ENCODE results near the gene NID1.

The NID1 gene

DNA sequence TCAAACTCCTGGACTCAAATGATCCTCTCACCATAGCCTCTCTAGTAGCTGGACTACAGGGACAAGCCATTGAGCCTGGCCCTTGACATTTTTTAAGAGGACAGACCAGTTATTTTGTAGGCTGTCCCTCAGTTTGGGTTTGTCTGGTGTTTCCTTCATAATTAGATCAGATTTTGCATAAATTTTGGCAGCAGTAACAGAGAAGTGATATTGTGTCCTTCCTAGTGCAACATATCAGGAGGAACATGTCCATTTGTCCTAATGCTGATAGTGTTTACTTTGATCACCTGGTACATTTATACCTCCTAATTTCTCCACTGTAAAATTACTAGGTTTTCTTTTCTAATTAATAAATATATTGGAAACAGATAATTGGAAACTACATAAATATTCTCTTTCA is 5.9 kb upstream of the NID1 start:
- intact Hi-C loops (cut with DNase I) = no loop called here
- no peak for DNase-seq

GRCh38 chr1:236069796-236070195 is 4.9 kb upstream of the NID1 start:
- DNase-seq = no peak
- intact Hi-C loops (cut with DNase I) = no loop called here

- no peak for DNase-seq
- intact Hi-C loops (cut with DNase I) = no loop called here
These were observed 3.1 kb upstream of the NID1 start for GRCh38 chr1:236067854-236068454.

GRCh38 chr1:236066828-236067386 is 2.0 kb upstream of the NID1 start:
- peak in 2 of 10 donors; percentile 17 to 22 for DNase-seq
- intact Hi-C loops (cut with DNase I) = no loop called here

- no peak for DNase-seq
- intact Hi-C loops (cut with DNase I) = no loop called here
These were observed 1.2 kb upstream of the NID1 start for GRCh38 chr1:236066054-236066453.

DNA sequence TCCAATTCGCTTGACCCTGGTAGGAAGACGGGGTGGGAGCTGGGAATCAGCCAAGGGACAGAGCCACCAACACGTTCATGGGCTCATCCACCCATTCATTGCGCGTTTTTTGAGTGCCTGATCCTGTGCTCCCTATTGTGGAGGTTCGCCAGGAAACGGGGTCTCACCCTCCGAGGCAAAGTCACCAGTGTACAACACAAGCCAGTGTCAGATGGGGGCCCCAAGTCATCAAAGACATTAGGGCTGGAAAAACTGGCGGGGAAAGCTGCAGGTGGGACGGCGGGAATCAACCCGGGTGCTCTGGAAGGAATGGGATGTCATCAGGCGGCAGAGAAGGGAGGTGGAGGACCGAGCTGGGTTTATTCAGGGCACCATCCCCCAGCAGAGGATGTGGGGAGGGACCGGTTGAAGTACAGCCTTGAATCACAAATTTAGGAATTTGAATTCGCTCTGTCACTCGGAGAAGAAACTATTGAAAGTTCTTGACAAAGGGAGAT is 667 bp upstream of the NID1 start:
- intact Hi-C loops (cut with DNase I) = no loop called here
- DNase-seq = no peak

DNA sequence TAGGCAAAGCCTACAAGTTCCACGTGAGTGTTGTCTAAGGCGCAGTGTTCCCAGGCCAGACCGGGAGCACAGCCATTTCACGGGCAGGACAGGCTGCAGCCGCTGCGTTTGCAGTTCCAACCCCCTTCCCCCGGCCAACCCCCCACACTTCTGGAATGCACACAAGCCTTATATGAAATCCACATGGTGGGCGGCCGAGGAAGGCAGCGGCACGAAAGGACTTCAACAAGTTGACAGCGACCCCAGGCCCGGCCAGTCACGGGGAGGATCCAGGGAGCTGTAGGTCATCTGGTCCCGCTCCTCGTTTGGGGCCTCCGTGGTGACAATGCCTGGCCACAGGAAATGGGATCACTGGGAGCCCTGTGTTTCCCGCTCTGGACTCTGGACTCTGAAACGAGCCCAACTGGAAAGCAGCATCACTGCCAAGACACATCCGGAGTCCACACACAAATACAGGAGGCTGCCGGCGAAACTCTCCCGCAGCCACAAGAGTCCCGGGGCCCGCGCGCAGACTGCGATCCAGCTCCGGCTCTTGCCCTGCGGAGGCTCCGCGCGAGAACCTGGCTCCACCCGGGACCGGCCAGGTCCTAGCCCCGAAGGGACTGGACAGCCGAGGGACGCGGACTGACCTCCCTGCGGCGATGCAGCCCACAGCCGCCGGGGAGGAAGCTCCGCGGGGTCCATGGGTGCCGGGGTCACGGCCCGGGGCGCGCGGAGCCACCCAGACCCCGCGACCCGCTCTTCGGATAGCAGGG is 794 bp downstream of the NID1 start:
- intact Hi-C loops (cut with DNase I) = no loop called here
- DNase-seq = peak in 3 of 10 donors; percentile 12 to 72 (median 16)

- DNase-seq = no peak
- intact Hi-C loops (cut with DNase I) = no loop called here
These were observed 1.4 kb downstream of the NID1 start for GRCh38 chr1:236063551-236063918.

DNA sequence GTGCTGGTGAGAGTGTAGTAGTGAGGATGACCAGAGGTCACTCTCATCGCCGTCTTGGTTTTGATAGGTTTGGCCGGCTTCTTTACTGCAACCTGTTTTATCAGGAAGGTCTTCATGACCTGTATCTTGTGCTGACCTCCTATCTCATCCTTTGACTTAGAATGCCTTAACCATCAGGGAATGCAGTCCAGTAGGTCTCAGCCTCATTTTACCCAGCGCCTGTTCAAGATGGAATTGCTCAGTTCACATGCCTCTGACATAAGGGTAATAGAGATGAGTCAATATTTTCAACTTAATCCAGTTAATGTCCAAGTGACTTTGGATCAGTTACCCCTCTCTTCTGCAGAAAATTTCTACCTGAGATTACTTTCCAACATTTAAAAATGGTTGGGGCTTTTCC is 4.6 kb downstream of the NID1 start:
- DNase-seq = no peak
- intact Hi-C loops (cut with DNase I) = no loop called here

GRCh38 chr1:236059011-236059410 is 5.9 kb downstream of the NID1 start:
- DNase-seq = no peak
- intact Hi-C loops (cut with DNase I) = no loop called here

DNA sequence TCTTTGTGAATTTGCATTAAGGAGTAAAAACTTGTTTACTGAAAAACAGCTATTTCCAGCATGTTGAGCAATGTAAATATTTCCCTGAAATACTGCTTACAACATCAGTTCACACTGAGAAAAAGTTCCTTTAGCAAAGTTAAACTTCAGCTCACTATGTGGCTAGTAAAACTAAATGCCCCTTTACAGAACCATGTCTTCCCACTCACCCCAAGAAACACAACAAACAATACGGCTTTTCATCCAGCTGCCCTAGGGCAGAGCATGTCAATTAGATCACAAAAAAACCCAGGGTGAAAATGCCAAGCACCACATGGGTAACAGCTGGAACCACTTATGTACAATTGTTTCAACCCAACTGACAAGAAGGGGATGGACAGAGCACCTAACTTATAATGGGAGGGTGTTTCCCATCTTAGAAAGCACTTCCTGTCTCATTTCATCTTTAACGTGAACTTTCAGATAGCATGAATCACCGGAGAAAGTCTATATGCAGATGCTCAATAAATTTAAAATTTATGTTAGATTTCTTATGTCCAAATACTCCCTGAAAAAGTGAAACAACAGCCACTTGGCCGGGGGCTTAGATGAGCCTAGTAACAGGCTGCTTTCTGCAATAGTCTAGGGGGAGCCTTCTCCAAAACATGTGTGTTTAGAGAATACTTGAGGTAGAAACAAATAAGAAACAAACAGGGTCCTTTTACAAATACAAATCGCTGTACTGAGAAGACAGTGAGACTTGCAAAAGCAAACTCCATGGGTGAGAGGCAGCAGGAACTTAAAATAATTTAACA is 6.6 kb downstream of the NID1 start:
- no peak for DNase-seq
- intact Hi-C loops (cut with DNase I) = no loop called here

DNA sequence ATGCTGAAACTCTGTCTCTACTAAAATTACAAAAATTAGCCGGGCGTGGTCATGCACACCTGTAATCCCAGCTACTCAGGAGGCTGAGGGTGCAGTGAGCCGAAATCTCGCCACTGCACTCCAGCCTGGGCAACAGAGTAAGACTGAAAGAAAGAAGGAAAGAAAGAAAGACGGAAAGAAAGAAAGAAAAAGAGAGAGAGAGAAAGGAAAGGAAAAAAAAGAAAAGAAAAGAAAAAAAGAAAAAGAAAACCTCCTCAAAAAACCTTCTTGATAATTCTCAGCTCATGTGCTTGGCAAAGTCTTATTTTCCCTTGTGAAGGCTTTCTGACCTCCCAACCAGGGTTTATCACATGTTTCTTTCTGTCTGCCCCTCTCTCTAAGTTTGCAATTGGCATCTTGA is 7.3 kb downstream of the NID1 start:
- no peak for DNase-seq
- intact Hi-C loops (cut with DNase I) = no loop called here

- DNase-seq = no peak
- intact Hi-C loops (cut with DNase I) = no loop called here
These were observed 12.5 kb downstream of the NID1 start for GRCh38 chr1:236052232-236052993.

DNA sequence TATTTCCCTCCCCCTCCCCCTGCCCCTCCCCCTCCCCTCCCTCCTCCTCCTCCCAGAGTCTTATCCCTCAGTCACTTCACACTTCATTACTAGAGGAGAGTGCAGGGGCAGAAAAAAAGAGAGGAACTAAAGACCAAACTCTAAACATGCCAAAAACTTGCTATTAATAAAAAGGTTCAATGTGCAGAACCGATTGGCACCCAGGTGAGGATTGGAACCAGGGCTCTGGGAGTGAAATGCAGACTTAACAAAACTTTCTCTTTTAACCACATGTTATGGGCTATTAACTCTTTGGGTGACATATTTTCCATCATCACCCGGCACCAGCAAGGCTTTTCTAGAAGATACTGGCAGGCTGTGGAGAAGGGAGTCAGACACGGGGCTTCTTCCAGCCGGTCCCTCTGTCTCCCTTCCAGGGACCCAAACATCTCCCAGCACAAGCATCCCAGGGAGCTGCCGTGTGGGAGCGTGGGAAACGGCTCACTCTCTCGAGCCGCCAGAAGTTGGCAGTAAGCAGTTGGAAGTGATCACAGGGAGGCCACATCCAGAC is 13.6 kb downstream of the NID1 start:
- DNase-seq = no peak
- intact Hi-C loops (cut with DNase I) = no loop called here

DNA sequence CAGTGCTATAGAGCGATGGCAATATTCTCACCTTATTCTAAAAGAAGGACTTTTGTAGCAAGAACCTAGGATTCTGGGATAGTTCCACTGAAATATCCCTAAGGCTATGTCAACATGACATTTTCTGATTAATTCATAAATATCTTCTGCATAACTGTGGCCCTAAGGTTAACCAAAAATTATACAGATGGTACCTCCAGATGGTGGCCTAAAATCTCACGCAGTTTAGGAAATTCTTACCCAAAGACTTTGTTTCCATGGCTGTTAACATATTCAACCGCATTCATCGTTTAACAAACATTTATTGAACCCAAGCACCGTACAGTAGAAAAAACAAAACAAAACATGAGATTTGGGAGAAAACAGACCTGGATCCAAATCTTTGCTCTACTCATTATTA is 19.1 kb downstream of the NID1 start:
- intact Hi-C loops (cut with DNase I) = no loop called here
- DNase-seq = no peak

- DNase-seq = no peak
- intact Hi-C loops (cut with DNase I) = no loop called here
These were observed 20.5 kb downstream of the NID1 start for GRCh38 chr1:236044341-236044740.

DNA sequence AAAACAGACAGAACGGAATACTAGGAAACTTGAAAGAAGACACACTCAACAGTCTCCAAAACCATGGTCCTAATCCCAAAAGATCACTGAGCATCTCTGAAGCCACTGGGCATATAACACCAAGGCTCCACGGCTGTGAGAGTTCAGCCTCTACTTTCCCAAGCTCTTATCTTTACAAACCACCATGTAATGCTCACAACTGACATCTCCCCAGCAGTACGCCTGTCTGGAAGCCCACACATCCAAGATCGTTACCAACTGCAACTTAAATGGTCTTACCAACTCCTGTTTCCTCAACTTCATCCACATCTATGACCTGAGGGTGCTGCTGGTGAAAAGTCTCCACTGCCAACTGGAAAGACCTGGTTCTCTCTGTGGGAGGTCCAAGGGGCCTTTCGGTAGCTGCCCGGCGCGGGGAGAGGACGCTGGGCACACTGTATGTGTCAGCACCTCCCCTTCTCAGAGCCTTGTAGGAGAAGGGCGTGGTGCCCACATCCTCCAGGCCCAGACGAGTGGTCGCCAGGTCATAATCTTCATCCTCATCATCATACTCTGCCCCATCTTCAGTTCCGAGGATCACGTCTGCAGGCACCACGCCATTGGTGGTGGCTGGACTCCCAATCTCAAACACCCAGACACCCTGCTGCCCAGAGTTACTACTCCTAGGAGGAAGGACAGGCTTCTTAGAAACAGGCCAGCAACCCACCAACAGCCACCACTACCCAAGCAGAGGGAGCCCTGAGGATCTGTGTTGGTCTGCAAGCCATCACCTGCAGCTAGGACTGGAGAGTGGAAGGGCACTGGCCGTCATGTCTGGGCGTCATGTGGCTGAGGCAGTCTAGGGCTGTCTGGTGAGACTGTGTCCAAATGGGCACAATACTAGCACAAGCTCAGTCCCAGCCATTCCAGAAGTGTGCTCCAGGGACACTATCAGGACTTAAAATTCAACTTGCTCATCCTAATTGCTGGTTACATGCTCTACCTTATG is 23.0 kb downstream of the NID1 start:
- intact Hi-C loops (cut with DNase I) = no loop called here
- DNase-seq = no peak

DNA sequence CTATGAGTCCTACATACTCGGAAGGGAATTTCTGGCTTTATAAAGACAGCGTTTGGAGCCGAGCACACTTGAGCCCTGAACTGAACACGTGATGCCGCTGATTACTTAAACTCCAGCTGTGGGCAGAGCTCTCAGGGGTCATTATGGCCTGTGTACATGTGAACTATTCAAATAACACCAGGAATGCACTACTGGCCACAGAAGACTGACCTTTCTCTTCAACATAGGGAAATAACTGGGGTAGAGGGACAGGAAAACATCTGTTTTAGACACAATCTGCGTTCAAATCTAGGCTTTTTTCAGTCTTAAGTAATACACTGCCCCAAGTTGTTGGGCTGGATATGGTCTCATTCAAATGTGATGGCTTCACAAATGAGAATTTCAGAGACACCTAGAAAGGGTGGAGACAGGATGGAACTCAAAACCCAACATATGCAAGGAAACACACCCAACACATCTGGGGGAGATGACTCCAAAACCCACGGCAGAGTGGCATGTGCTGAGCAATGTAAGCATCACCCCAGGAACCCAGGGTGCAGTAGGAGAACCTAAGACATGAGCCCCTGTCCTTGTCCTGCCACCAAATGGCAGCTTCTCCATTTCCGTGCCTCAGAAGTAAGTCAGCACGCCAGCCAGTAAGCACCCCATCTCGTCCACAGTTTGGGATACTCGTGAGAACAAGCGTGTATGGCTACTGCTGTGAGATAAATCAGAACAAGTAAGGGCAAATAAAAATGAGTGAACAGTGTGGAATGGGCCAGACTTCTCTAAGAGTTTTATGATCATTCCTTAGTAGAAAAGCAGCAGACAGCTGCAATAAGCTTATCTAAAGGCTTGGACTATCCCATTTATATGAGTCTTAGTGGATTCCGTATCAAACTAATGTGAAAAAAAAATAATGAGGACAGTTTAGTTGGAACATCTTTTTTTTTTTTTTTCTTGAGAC is 24.9 kb downstream of the NID1 start:
- DNase-seq = no peak
- intact Hi-C loops (cut with DNase I) = no loop called here

All from posterior cingulate gyrus (tissue), 11 donors.